GM12878 (cell line): ENCODE data around the gene COL19A1. TPM values are rescaled to one million over a fixed set of nuclear protein-coding genes. Genes with fewer than 3 reads are reported as not detected.
A peak's percentile ranks its signal among the peaks of the same experiment; 100 is the strongest.

Experiments
- ATF7 ChIP-seq: fragments of 450-650 bp; IDR thresholded peaks from 2 replicates; pipeline ENCODE4 v1.6.1; 2016; ENCODE audit warnings: low read depth, mild to moderate bottlenecking
- BHLHE40 ChIP-seq, 2 experiments: fragments of 450-650 bp in 1 of 2; IDR thresholded peaks; 2 replicates each; pipeline ENCODE4 v1.6.1; 2011 to 2017; ENCODE audit warnings: low read depth in 2 of 2, borderline replicate concordance in 1 of 2, improper control_type of control experiment in 1 of 2, low read length in 1 of 2, mild to moderate bottlenecking in 1 of 2
- HDGF ChIP-seq: fragments of 450-650 bp; IDR thresholded peaks from 2 replicates; pipeline ENCODE4 v1.6.1; 2016; ENCODE audit warnings: antibody characterized with exemption
- LARP7 ChIP-seq: fragments of 450-650 bp; IDR thresholded peaks from 2 replicates; pipeline ENCODE4 v1.6.1; 2017; ENCODE audit warnings: mild to moderate bottlenecking
- MLLT1 ChIP-seq: fragments of 450-650 bp; IDR thresholded peaks from 2 replicates; pipeline ENCODE4 v1.6.1; 2016; ENCODE audit warnings: mild to moderate bottlenecking
- MTA3 ChIP-seq: IDR thresholded peaks from 2 replicates; pipeline ENCODE4 v1.6.1; 2012; ENCODE audit warnings: low read length, inconsistent platforms, borderline replicate concordance
- NFIC ChIP-seq: IDR thresholded peaks from 2 replicates; pipeline ENCODE4 v1.6.1; 2012; ENCODE audit warnings: low read depth, mild to moderate bottlenecking, inconsistent platforms, low read length, moderate library complexity
- NKRF ChIP-seq: fragments of 450-650 bp; conservative IDR thresholded peaks from 2 replicates; pipeline ENCODE4 v1.6.1; 2017; ENCODE audit warnings: mild to moderate bottlenecking, moderate library complexity
- PBX3 ChIP-seq: IDR thresholded peaks from 2 replicates; pipeline ENCODE4 v1.6.1; 2011; ENCODE audit warnings: mild to moderate bottlenecking, low read depth, low read length, moderate library complexity; ENCODE audit not compliant: insufficient replicate concordance
- POLR2AphosphoS2 ChIP-seq: IDR thresholded peaks from 2 replicates; pipeline ENCODE4 v1.6.1; 2011; ENCODE audit warnings: low read depth, mild to moderate bottlenecking, low read length, improper control_type of control experiment, moderate library complexity
- SKIL ChIP-seq: fragments of 450-650 bp; IDR thresholded peaks from 2 replicates; pipeline ENCODE4 v1.6.1; 2017; ENCODE audit warnings: mild to moderate bottlenecking, low read depth, inconsistent platforms; ENCODE audit not compliant: poor library complexity, severe bottlenecking
- SMAD1 ChIP-seq: fragments of 450-650 bp; IDR thresholded peaks from 2 replicates; pipeline ENCODE4 v1.6.1; 2018; ENCODE audit warnings: mild to moderate bottlenecking, low read depth; ENCODE audit not compliant: partially characterized antibody
- SMC3 ChIP-seq: IDR thresholded peaks from 2 replicates; pipeline ENCODE4 v1.6.1; 2011; ENCODE audit warnings: low read length, improper control_type of control experiment, borderline replicate concordance
- STAT1 ChIP-seq: fragments of 450-650 bp; conservative IDR thresholded peaks from 2 replicates; pipeline ENCODE4 v1.6.1; 2014; ENCODE audit warnings: antibody characterized with exemption, mild to moderate bottlenecking
- TBL1XR1 ChIP-seq: IDR thresholded peaks from 2 replicates; pipeline ENCODE4 v1.6.1; 2012; ENCODE audit warnings: low read depth, low read length, improper control_type of control experiment
- YY1 ChIP-seq: IDR thresholded peaks from 2 replicates; pipeline ENCODE4 v1.6.1; 2011; ENCODE audit warnings: low read depth, mild to moderate bottlenecking, low read length
- ZNF24 ChIP-seq: fragments of 450-650 bp; IDR thresholded peaks from 2 replicates; pipeline ENCODE4 v1.6.1; 2017; ENCODE audit warnings: antibody characterized with exemption, mild to moderate bottlenecking
- ZNF687 ChIP-seq: fragments of 450-650 bp; IDR thresholded peaks from 2 replicates; pipeline ENCODE4 v1.6.1; 2017; ENCODE audit warnings: mild to moderate bottlenecking, moderate library complexity
- polyA plus RNA-seq, 11 experiments: library from polyadenylated mRNA; depleted of rRNA in 4 of 11; unstranded in 6 of 11; stranded (reverse) in 5 of 11; fragments of >200 nt; fragmentation: Nextera tagmentation in 4 of 11; fragmentation: Illumina TruSeq in 1 of 11; extraction: Ambion mirVana in 4 of 11; extraction: Trizol in 1 of 11; gene quantifications; 1 replicate in 1 of 11; 2 replicates in 10 of 11; pipeline versions ENCODE4 v1.2.1 to v1.2.3, GENCODE V29; 2011 to 2016; ENCODE audit warnings: inconsistent platforms in 2 of 11, missing spikeins in 2 of 11, low read depth in 1 of 11
- total RNA-seq, 4 experiments: library from RNA; depleted of rRNA in 3 of 4; stranded (reverse); fragments of >200 nt in 3 of 4; fragmentation: Illumina TruSeq in 1 of 4; extraction: Trizol in 1 of 4; gene quantifications; 2 replicates each; pipeline versions ENCODE4 v1.2.1 to v1.2.3, GENCODE V29; 2013 to 2021

COL19A1 gene
- total and polyA plus RNA-seq, 10 of the 15 experiments (the other 5 are each of a cell fraction or from before 2014, with no cell fraction given): 1.1 to 13.5 (median 4.1) TPM

GRCh38 chr6:69866351-69866769, at the start of gene COL19A1 (continued):
- TF ChIP-seq STAT1: 0 out of 2 replicates have a peak, but pooled peaks have one; percentile 31
- TF ChIP-seq SKIL: peak; percentile 7
- 0 out of 2 replicates have a peak, but pooled peaks have one; percentile 43 for TF ChIP-seq LARP7
- TF ChIP-seq PBX3: no peak
- 0 out of 2 replicates have a peak, but pooled peaks have one; percentile 10 for TF ChIP-seq YY1
- peak; percentile 65; the same call in 1 of the 2 replicates for TF ChIP-seq MLLT1
- 0 out of 2 replicates have a peak, but pooled peaks have one; percentile 3 for TF ChIP-seq SMC3
- TF ChIP-seq HDGF: no peak
- 0 out of 2 replicates have a peak, but pooled peaks have one; percentile 28 for TF ChIP-seq NKRF
- 0 out of 4 replicates have a peak, but pooled peaks of 1 of the 2 experiments have one; percentile 7 for TF ChIP-seq BHLHE40 (IDR thresholded peaks at IDR 0.05; ENCODE audit: borderline replicate concordance in 1 of 2, low read depth in 2 of 2, low read length in 1 of 2)
- TF ChIP-seq POLR2AphosphoS2: no peak
- peak; percentile 17 for TF ChIP-seq SMAD1
- peak; percentile 15; the same call in 1 of the 2 replicates for TF ChIP-seq ZNF687
- TF ChIP-seq TBL1XR1: no peak
- TF ChIP-seq NFIC: no peak
- TF ChIP-seq MTA3: peak; percentile 70; the same call in 1 of the 2 replicates
- no peak for TF ChIP-seq ZNF24
- TF ChIP-seq ATF7: peak; percentile 44
